GM18909 (cell line): ENCODE results near the gene DOCK1.

Experiments
- ATAC-seq: cut with Tn5 transposase; IDR thresholded peaks from one replicate; pipeline ENCODE4 v1.9.1; 2021; ENCODE audit warnings: mild to moderate bottlenecking; ENCODE audit not compliant: unreplicated experiment, poor library complexity

DOCK1 gene

GRCh38 chr10:127195041-127195506 lies 289.8 kb downstream of the DOCK1 start:
- no peak for ATAC-seq

DNA sequence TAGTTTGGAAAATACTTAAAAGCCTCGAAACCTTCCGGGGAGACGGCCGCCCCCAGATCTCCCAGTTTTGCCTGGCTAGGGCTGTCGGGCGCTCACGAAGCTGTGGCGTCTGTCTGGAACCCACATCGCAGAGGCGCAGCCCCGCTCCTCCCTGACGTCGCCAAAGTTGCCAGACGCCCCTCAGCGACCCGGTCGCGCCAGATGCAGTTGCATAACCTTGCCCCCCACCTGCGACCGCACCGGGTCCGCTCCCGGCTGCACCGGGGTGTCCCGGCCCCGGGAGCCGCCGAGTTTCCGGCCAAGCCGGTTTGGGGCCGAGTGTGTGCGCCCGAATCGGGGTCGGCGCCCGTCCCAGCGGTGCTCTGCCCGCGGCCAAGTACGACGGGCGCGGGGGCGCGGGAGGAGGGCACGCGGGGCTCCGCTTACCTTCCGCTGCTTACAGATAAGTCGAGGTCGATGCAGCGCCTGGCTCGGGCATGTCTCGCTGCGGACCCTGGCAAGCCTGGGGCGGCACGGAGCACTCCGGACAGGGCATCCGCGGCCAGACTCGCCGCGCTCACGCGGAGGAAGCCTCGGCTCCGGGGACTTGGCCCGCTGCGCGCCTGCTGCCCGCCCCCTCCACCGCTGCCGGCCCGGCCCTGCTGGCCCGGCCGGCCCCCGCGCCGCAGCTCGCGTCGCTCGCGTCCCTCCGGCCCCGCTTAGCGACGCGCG lies 290.5 kb downstream of the DOCK1 start:
- ATAC-seq, result no peak

- no peak for ATAC-seq
Measured at GRCh38 chr10:127196282-127197153, 291.3 kb downstream of the DOCK1 start, which contains the start of gene INSYN2A. TSS of gene INSYN2A (minus strand) at chr10:127196591. CDS start at chr10:127176395, 20,196 bp downstream.

GRCh38 chr10:127197154-127197432 lies 291.9 kb downstream of the DOCK1 start:
- ATAC-seq, result no peak

- ATAC-seq, result no peak
Measured at GRCh38 chr10:127198307-127198706, 293.1 kb downstream of the DOCK1 start.

DNA sequence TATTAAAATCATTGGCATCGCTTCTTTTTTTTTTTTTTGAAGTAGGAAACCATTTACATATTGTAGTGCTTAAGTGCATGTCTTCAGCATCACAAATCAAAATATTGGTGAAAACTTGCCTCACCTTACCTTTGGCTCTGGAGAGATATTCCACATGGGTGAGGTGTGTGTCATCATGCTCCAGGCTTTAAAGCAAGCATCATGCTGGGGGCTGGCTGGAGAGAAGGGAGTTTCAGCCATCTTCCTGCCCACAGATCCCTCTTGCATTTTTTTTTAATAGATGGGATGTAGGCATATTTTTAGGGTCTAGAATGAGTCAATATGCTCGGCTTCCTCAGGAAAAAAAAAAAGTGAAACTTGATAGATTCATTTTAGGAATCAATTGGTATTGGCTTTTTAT lies 293.5 kb downstream of the DOCK1 start:
- no peak for ATAC-seq

GRCh38 chr10:127200646-127201045 lies 295.4 kb downstream of the DOCK1 start:
- ATAC-seq, result no peak

DNA sequence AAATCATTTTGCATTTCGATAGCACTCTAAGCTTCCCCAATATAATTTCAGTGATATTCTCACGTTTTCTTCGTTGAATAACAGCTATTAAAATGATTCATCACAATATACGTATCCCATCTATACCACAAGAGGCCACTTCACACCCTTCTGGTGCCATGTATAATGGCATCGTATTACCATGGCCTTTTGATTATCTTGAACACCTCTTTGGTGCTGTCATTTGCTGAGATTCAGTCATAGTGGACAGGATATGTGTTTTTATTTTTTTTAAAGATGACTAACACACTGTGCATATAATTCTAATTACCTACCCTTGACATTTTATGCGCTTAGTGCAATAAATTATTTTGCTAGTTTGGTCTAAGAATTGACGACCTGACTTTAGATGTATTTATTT lies 297.8 kb downstream of the DOCK1 start:
- ATAC-seq, result no peak

- no peak for ATAC-seq
Measured at GRCh38 chr10:127207081-127207480, 301.9 kb downstream of the DOCK1 start.

DNA sequence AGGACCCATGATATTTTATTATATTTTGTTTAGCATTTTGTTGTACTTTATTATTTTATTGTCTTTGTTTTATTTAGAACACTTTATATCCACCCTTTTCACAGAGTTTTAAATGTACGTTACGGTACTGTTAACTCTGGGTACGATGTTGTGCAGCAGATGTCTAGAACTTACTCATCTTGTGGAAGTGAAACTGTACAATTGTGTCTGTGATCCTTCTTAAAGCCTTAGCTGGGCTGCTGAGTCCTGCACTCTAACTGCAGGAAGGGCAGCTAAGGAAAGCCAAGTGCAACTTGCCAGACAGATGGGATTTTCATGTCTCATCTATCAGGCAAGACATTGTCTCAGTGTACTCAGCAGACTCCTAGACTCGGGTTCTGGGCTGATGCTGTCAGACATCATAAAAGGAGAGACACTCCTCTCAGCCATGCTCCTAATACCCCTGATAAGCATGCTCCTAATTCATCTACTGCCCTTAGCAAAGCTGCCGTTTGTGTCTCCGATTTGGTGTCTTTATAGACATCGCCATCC lies 305.8 kb downstream of the DOCK1 start:
- peak; percentile 46 for ATAC-seq

DNA sequence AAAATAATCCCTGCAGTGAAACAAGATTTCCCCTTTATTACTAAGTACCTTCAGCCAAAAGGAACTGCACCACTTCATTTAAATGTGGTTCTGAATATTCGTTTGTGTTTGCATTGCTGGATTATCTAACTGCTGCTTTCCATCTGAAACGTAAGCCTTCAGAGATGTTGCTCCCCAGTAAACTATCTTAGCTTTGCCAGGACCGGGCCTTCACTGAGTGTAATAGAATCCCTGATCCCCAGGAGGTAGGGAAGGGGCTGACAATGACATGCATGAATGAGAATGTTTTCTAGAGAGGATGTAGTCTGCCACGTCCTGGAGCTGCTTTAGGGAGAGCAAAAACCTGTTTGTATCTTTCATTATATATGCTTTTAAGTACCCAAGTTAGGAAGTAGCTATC lies 310.6 kb downstream of the DOCK1 start:
- no peak for ATAC-seq

GRCh38 chr10:127216274-127216673 lies 311.0 kb downstream of the DOCK1 start:
- ATAC-seq, result no peak

- no peak for ATAC-seq
Measured at GRCh38 chr10:127216786-127217185, 311.6 kb downstream of the DOCK1 start.

- no peak for ATAC-seq
Measured at GRCh38 chr10:127218658-127219057, 313.4 kb downstream of the DOCK1 start.

- no peak for ATAC-seq
Measured at GRCh38 chr10:127221281-127221680, 316.1 kb downstream of the DOCK1 start.

DNA sequence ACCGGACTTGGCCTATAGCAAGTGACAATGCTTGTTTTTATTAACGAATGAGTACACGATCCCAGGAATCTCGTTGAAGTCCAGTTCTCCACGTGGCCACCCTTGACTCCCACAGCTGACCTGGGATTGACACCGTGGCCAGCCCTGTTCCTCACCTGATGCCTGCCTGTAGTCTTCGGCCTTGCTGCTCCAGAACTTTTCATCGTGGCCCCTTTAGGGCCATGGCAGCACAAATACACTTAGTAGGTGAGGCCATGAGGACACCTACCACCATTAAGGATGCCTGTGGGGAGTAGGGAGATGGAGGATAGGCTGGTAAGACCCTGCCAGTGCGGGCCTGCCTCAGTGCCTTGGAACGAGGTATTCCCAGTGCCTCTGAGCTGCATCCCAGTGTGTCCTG lies 321.8 kb downstream of the DOCK1 start:
- ATAC-seq, result no peak

GRCh38 chr10:127227663-127228062 lies 322.4 kb downstream of the DOCK1 start:
- ATAC-seq, result no peak

DNA sequence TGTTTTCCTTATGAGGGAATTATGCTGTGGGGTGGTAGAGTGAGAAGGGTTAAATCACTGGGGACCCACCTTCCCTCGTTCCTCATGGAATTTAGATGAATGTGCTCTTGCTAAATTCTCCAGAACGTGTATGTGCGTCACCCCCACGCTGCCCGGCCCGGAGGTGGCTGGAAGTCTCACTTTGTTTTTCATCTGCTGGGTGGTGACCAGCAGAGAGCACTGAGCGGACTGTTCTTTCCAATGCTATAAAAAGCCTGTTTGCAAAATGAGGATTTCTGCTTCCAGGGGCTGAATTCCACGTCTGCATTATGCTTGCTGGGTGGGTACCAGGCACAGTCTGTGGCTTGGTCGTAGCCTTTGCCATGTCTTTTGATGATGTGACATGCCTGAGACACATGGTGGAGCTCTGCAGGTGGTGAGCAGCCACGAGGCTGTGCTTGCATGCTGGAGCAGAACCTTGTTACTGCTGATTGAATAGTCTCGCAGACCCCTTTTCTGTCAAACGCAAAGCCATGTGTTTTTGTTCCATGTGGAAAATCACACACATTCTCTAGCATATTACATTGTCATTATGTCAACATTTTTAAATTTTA lies 323.1 kb downstream of the DOCK1 start:
- ATAC-seq, result no peak

GRCh38 chr10:127234306-127234800 lies 329.1 kb downstream of the DOCK1 start:
- no peak for ATAC-seq

DNA sequence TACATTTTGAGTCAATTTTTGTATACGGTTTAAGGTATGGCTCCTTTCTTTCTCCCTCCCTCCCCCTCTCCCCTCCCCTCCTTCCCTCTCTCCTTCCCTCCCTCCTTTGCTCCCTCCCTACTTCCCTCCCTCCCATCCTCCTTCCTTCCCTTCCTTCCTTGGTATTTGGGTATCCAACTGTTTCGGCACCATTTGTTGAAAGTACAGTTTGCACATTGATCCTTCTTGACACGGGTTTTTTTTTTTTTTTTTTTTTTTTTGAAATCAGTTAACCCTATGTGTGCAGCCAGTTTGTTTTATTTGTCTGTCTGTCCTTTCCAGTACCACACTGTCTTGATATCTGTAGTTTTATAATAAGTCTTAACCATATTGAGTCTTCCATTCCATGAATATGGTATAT lies 331.0 kb downstream of the DOCK1 start:
- no peak for ATAC-seq

- no peak for ATAC-seq
Measured at GRCh38 chr10:127242914-127243313, 337.7 kb downstream of the DOCK1 start.
